Measurements from ENCODE around the gene FER.
"Not testable (repeated sequence)": the region's sequence is repeated elsewhere in the genome, so short reads cannot be mapped to it uniquely, and the experiment has no call there.

Gene FER

DNA sequence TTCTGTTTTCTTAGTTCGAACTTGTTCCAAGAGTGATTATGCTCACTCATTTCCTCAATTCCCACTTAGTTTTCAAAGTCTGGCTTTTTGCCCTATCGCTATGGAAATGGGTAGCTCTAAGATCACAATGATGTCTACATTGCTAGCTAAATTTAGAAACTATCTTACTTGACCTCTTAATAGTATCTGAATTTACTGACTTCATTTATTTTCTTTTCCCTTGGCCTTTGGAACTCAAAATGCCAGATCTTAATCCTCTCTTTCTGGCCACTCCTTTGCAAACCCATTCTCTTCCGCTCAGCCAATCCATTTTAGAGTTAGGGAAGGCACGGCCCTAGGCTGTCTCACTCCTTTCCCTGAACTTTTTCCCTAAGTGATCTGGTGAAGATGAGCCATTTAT is 137.0 kb downstream of the FER start:
- DNase-seq, result no peak

DNA sequence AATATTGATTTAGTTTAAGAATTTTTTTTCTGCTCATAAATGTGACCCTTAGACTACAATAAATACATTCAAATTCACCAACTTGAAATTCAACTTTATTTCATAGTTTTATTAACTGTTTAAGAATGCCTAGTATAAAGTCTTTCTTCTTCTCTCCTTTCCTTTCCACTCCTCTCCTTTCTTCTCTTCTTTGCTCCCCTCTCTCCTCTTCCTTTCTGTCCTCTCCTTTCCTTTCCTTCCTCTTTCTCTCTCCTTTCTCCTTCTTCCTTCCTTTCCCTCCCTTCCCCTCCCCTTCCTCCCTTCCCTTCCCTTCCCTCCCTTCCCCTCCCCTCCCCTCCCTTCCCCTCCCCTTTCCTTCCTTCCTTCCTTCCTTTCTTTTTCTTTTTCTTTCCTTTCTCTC is 150.6 kb downstream of the FER start:
- DNase-seq, result no peak

DNA sequence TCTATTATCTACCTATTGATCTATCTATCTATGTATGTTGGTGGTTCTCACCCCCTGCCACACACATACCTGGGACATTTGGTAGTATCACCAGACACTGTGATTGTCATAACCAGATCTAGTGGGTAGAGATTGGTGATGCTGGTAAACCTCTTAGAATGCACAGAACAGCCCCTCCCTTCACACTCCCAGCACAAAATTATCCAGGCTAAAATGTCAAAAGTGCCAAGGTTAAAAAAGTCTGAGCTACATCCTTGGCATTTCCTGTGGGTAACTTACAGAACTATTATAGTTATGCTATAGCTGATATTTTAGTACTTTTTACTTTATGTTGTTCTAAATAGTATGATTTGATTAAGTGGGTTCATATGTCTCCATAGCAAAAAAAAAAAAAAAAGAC is 151.0 kb downstream of the FER start:
- no peak for DNase-seq

DNA sequence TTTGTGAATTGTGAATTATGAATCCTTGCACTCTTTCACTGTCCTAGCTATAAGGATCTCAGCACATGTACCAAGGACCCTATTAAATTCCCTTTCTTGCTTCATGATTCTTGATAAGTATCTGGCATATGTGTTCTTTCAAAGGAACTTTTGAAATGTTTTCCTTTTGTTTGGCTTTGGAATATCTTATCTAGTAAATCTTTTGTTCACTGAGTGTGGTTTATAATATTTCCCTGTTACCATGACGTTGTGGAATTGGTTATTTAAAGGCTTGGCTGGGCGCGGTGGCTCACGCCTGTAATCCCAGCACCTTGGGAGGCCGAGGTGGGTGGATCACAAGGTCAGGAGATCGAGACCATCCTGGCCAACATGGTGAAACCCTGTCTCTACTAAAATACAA is 151.5 kb downstream of the FER start:
- not testable (repeated sequence) for DNase-seq

DNA sequence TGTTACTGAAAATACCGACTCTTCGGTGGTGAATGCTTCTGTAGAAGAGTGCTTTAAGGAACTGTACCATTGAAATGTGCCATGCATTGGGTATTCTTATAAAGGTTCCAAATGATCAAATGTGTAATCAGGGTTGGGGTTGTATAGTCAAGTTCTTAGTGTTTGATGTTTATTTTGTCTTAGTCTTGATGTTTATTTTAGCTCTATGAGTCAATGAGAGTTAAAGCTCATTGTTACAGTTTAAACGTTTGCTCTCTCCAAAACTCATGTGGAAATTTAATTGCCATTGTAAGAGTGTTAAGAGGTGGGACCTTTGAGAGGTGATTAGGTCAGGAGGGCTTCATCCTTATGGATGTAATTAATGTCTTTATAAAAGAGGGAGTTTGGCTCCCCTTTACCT is 153.0 kb downstream of the FER start:
- DNase-seq, result no peak

DNA sequence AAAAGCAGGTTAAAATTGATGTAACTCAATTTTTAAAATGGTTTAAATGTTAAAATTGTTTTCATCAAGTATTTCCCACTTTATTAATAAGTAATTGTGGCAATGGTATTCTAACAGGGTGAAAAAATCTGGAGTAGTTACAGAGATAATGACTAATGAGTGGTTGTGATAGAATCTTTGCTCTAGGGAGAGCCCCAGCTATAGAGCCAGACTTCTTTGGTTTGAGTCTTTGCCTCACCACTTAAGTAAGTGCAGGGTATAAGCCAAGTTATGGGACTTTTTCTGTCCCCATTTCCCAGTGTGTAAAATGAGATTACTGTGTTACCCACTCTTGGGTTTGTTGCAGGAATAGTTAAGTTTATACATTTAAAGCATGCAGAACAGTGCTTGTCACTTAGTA is 158.1 kb downstream of the FER start:
- DNase-seq, result no peak

DNA sequence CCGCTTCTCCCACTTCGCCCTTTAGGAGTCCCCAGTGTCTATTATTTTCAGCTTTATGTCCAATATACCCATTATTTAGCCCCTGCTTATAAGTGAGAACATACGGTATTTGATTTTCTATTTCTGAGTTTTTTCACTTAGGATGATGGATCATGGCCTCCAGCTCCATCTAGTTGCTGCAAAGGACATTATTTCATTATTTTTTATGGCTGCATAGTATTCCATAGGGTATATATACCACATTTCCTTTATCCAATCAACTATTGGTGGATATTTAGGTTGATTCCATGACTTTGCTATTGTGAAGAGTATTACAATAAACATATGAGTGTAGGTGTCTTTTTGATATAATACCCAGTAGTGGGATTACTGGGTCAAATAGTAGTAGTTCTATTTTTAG is 162.9 kb downstream of the FER start:
- DNase-seq, result no peak

DNA sequence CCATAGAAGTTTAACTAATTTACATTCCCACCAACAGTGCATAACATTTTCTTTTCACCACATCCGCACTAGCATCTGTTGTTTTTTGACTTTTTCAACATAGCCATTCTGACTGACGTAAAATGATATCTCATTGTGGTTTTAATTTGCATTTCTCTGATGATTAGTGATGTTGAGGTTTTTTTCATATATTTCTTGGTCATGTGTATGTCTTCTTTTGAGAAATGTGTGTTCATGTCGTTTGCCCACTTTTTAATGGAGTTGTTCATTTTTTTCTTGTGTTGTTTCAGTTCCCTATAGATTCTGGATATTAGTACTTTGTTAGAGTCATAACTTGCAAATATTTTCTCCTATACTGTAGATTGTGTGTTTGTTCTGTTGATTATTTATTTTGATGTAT is 163.4 kb downstream of the FER start:
- DNase-seq, result no peak

DNA sequence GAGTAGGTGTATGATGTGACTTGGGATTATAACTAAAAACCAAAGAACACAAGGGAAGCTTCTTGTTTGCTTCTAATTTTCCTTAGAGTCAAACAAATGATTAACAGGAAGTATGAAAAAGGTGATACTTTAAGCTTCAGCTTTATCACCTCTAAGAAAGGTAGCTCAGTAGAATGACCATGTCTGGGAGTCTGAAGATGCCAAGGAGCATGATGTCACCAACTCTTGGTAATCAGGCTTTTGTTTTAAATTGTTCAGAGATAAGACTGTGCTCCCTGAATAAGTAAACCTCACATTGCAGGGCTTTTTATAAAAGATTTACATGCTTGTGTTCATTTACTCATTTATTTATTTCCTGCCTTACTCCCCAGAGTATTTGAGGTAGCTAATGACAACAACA is 169.9 kb downstream of the FER start:
- no peak for DNase-seq

DNA sequence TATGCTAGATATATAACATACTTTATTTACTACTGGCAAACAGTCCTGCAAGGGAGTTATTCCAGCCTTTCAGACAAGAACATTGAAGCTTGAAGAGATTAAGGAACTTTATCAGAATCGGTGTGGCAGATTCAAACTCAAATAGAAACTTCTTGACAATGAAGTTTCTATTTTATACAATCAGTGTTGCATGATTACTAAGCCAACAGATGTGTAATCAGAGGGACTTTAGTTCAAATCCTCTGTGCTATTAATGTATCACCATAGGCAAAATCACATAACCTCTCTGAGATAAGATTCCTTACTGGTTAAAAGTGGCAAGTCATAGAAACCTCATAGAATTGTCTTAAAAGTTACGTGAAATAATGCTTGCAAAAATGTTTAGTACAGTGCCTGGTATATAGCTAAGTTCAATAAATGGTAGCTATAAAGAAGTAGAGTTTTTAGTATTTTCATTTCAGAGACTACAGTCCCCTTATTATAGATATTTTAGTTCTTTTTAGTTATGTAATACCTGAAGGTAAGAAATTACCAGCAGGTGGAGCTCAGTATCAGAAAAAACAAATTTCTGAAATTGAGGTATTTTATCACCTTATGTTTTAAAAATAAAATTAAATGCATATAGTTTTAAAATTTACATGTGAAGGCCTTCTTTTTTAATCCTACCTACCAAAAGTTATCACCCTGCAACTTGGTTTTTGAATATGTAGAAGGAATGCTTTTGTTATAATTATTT is 172.1 kb downstream of the FER start:
- no peak for DNase-seq

DNA sequence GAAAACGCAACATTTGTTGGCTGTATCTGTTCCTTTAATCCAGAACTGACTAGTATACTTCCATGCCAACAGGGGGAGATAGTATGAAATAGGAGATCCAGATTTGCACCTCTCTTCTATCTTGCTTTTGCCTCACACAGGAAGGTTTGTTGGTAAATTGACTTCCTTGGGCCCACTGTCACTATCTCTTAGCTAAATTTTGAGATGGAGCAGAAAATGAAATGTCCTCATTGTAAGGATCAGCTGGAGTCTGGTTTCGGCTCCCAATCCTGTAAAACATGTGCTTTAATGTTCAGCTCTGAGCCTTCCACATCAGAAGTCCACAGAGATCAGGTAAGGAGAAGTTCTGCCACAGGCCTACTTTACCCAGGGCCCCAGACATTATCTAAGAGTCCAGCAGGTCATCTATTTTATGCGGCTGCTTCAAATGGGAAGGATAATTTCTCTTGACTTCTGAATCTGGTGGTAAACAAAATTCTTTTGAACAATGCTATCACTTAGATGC is 176.8 kb downstream of the FER start:
- no peak for DNase-seq

DNA sequence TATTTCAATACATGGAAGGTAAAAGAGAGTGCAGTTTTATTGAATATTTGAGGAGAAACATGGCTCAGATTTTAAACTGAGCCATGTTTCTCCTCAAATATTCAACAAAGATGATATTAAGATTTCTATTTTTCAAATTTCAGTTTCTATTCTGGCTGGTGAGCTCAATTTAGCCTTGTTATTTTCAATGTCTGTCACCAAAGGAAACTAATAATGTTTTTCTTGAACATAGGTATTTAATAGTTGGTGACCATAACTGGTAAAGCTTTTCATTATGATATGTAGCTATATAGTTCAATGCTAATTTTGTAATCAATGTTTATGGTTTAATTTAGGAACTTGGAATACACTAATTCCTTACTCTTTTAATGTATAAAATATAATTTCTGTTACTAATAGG is 177.4 kb downstream of the FER start:
- DNase-seq, result no peak

DNA sequence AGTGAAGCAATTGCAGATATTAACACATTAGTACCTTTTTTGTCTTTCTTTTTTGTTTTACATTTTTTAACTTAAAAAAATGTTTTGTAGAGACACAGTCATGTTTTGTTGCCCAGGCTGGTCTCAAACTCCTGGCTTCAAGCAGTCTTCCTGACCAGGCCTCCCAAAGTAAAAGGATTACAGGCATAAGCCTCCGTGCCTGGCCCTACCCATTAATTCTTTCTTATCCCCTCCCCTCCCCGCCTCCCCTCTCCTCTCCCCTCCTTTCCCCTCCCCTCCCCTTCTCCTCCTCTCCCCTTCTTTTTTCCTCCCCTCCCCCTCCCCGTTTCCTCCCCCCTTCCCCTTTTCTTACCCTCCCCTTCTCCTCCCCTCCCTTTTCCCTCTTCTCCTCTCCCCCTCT is 182.4 kb downstream of the FER start:
- no peak for DNase-seq

DNA sequence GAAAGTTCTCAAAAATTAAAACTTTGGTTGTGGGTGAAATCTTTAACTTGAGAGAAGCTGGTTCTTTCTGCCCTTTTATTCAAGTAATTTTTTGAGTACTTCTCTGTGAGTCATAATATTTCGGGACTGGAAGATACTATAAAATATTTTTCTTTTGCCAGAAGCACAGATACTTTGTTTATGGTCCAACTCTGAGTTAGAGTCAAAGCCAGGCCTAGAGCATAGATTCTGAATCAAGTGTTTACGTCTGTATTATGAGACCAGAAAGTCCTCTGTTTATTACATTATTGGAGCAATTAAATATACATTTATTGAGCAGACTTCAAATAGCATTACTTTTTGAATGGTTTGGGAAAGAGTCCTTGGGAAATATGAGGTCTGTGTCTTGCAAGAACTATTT is 187.9 kb downstream of the FER start:
- no peak for DNase-seq

DNA sequence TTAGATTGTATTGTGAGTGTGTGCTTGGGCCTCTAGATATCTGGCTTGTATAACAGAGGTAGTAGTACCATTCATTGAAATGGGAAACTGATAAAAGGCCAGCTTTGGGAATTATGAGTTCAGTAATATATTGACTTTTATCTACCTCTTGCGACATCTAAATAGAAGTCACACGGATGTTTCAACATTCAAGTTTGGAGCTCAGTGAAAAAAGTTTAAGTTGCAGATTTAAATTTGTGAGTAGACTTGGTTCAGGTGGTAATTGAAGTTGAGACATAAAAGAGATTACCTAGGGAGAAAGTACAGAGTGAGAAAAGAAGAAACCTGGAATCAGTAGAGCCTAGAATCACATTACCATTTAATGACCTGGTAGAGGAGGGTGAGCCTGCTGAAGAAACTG is 189.5 kb downstream of the FER start:
- no peak for DNase-seq

DNA sequence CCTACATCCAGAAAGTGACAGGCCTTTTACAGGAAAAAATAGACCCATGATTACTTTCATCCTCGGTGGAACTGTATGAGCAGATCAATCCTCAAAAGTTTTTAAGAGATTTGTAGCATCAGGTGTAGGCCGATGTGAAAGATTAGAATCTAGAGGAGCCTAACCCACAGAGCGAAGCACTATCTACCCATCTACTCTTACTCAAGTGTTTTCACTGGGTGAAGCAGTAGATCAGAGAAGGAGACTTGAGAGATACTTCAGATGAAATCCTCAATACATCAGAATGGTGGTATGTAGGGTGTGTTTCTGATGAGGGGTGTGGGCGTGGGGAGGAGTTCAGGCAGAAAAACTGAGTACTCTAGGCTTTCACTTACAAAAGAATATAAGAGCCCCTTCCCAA is 192.8 kb downstream of the FER start:
- DNase-seq, result no peak

DNA sequence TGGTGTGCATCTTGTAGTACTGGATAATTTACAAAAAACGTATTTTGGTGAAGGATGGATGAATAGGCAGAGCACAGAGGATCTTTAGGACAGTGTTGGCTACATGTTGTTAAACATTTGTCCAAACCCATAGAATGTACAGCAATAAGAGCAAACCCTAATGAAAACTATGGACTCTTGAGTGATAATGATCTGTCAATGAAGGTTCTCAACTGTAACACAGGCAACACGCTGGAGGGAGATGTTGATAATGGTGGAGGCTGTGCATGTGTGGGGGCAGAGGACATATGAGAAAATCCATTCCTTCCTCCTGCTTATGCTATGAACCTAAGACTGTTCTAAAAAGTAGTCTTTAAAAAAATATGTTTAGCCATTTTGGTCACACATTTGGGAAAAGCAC is 194.0 kb downstream of the FER start:
- DNase-seq, result no peak

DNA sequence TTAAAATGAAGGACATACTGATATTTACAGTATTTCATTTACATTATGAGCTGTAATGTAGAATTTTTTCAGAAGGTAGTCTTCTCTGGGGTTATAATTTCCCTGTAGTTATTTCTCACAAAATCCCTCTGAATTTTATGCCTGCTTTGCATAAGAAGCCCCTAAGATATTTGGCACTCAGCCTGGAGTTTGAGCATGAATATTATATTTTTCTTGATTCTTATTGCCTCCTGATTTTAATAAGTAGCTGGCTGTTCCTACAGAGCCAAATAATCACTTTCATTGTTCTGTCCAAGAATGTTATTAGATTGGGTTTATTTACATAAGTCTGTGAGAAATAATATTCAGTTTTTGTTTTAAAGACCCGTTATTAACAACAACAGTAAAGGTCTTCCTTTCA is 195.0 kb downstream of the FER start:
- DNase-seq, result no peak

DNA sequence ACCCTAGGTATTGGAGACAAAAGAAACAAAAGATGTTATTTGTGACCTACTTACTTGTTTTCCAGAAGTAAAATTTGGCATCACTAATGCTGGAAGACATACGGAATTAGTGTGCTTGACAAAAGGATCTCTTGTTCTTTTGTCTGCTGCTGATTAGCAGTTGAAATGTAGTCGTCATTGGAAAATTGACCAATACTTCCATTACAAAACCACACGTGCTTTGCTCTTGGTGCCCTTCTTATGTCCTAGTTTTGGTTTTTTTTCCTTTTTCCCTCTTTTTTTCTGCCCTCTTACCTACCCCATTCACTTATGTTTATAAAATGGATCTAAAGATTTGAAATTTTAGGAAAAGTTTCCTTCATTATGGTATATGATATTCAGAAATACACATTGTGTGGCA is 197.4 kb downstream of the FER start:
- DNase-seq, result no peak

DNA sequence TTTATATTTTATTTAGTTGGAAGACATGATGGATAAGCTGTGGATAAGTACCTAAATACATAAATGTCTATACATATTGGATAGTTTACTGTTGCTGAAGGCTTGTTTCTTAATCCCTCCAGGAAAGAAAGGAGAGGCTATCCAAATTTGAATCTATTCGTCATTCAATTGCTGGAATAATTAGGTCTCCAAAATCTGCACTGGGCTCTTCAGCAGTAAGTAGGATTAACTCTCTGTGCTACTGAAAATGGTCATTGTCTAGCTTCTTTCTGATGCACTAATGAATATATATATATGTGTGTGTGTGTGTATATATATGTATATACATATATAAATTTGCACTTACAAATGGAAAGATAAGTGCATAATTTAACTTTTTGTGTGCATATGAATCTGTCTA is 198.3 kb downstream of the FER start:
- DNase-seq, result no peak

DNA sequence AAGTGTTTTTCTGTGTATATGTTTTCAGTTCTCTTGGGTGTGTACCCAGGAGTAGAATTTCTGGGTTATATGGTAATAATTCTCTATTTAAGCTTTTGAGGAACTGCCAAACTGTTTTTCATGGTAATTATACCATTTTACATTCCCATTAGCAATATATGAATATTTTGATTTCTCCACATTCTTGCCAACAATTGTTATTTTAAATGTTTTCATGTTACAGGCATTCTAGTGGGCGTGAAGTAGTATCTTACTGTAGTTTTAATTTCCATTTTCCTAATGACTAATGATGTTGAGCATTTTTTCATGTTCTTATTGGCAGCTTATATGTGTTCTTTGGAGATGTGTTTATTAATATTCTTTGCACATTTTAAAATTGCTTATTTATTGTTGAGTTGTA is 199.5 kb downstream of the FER start:
- DNase-seq, result no peak

DNA sequence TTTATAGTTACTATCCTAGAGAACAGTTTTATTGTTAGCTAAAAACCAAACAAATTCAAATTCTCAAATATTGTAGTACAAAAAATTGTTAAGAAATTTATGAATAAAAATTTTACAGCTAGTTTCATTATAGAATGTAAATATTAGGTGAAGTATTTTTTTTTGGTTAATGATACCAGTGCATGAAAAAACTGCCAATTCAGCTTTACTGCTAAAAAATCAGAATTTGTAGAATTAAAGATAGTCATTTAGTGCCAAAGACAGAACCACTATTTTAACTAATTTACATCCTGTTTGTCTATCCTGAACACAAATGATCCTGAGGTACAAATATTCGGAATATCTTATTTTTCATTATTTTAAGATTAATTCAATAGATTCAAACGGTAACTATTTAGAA is 202.6 kb downstream of the FER start:
- DNase-seq, result no peak

DNA sequence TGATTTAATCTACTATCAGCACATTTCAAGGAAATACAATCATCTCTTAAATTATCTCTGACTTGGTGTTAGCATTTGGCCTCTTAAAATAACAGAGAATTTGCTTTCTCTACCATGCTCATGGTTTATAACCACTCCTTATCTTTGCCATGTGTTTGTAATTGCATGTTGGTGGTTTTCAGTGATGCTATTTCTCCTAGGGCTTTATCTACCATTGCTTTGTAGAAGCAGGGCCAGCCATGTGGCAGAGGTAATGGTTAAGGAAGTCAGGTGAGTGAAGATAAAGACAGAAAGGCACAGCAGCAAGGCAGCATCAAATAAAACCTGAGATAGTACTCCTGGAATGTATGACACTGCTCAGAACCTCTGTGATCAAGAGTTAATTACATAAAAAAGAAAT is 206.2 kb downstream of the FER start:
- no peak for DNase-seq

DNA sequence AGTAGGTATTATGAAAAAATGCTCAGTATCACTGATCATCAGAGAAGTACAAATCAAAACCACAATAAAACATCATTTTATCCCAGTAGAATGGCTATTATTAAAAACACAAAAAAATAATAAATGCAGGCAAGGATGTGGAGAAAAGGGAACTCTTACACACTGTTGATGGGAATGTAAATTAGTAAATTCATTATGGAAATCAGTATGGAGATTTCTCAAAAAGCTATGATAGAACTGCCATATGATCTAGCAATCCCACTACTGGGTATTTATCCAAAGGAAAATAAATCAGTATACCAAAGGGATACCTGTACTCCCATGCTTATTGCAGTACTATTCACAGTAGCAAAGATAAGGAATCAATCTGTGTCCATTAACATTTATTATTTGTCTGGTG is 209.6 kb downstream of the FER start:
- DNase-seq, result no peak

DNA sequence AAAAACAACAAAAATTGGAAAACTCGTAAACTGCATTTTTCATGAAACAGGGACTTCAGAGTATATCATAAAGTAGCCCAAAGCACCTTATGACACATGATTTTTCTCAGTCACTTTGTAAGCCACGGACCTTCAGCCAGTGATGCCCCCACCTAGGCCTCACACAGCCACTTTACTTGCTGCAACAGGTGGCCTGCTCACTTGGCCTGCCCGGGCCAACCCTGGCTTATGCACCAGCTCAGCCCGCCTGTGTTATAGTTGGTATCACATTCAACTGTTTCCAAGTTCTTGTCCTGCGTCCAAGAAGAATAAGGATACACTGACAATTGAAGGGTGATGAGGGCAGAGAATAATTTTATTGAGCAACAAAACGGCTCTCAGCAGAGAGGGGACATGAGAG is 219.2 kb downstream of the FER start:
- no peak for DNase-seq
